Progenitor cell of endocrine pancreas (in vitro differentiated cells): Measurements from ENCODE around the gene SLC6A4. TPM values are rescaled to one million over a fixed set of nuclear protein-coding genes. Genes with fewer than 3 reads are reported as not detected.
"Not testable (repeated sequence)": the region's sequence is repeated elsewhere in the genome, so short reads cannot be mapped to it uniquely, and the experiment has no call there.

Experiments
- DNase-seq: peaks from one replicate; pipeline ENCODE4 v3.0.0; 2021; ENCODE audit warnings: low spot score; ENCODE audit not compliant: unreplicated experiment
- H3K27ac Mint-ChIP-seq: 2 replicates; pipeline ENCODE4 v1.8.0; 2021; ENCODE audit warnings: mild to moderate bottlenecking, moderate library complexity, mixed read lengths
- H3K27me3 Mint-ChIP-seq: 2 replicates; pipeline ENCODE4 v1.8.0; 2021; ENCODE audit warnings: mixed read lengths
- H3K36me3 Mint-ChIP-seq: 2 replicates; pipeline ENCODE4 v1.8.0; 2022; ENCODE audit warnings: mixed read lengths; ENCODE audit not compliant: insufficient read depth
- H3K4me1 Mint-ChIP-seq: 2 replicates; pipeline ENCODE4 v1.8.0; 2021; ENCODE audit warnings: low read depth, mixed read lengths
- H3K4me3 Mint-ChIP-seq: 2 replicates; pipeline ENCODE4 v1.8.0; 2021; ENCODE audit warnings: low read depth, mild to moderate bottlenecking, moderate library complexity, mixed read lengths
- H3K9me3 Mint-ChIP-seq: 2 replicates; pipeline ENCODE4 v1.8.0; 2021; ENCODE audit warnings: low read depth, mixed read lengths
- total RNA-seq: library from RNA; stranded (reverse); gene quantifications from 2 replicates; pipeline ENCODE4 v1.2.1, GENCODE V29; 2021
- TF ChIP-seq, protein P1 (sequence below): fragments of 200-600 bp; sonication (generic); IDR thresholded peaks from one replicate; pipeline ENCODE4 v1.5.0; 2021; ENCODE audit warnings: antibody characterized with exemption, mild to moderate bottlenecking; ENCODE audit not compliant: unreplicated experiment

Gene SLC6A4
- total RNA-seq, 1 donor from 2014 or later = 0.96 TPM

DNA sequence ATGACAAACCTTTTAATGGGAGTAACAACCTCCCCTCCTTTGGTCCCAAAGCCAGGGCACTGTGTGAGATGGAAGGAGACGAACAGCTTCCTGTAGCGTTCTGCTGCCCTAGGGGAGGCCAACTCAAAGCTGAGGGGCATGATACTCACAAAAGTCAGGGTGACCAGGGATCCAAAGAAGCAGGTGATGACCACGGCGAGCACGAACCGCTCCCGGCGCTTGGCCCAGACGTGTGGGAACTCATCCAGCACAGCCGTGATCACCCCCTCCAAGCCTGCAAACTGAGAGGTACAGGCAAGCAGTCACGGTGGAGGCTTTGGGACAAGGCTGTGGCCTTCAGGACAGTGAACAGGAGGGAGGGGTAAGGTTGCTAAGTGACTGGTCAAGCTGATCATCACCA lies 25.1 kb downstream of the SLC6A4 start:
- Mint-ChIP-seq H3K9me3 (no peaks in the 10 kb centered on the region), H3K27me3 (peaks cover 18% of the 10 kb centered on the region), H3K4me1 (no peaks in the 10 kb centered on the region), H3K36me3 (no peaks in the 10 kb centered on the region), H3K27ac (no peak overlapping the region), H3K4me3 (no peak overlapping the region)
- TF ChIP-seq, protein P1, sequence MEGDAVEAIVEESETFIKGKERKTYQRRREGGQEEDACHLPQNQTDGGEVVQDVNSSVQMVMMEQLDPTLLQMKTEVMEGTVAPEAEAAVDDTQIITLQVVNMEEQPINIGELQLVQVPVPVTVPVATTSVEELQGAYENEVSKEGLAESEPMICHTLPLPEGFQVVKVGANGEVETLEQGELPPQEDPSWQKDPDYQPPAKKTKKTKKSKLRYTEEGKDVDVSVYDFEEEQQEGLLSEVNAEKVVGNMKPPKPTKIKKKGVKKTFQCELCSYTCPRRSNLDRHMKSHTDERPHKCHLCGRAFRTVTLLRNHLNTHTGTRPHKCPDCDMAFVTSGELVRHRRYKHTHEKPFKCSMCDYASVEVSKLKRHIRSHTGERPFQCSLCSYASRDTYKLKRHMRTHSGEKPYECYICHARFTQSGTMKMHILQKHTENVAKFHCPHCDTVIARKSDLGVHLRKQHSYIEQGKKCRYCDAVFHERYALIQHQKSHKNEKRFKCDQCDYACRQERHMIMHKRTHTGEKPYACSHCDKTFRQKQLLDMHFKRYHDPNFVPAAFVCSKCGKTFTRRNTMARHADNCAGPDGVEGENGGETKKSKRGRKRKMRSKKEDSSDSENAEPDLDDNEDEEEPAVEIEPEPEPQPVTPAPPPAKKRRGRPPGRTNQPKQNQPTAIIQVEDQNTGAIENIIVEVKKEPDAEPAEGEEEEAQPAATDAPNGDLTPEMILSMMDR = no peak
- no peak for DNase-seq

DNA sequence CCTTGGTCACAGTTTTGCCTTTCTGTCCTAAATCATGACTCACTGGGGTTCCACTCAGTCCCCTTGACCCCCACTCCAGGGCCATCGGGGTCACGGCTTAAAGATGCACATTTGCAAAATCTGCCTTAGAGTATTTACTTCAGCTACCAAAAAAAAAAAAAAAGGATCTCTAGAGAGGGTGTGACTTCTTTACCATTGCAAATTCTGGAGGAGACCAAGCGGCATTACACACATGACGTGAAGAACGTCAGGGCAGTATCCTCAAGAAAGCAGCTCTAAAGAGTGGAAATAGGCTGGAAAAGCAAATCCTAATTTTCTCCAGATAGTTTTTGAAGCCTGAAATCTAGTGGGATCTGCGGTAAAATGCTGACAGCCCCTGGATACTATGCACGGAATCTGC lies 25.6 kb downstream of the SLC6A4 start:
- no peaks in the 10 kb centered on the region for H3K9me3 Mint-ChIP-seq
- no peaks in the 10 kb centered on the region for H3K4me1 Mint-ChIP-seq
- no peak overlapping the region for H3K27ac Mint-ChIP-seq
- TF ChIP-seq, protein P1 = no peak
- no peak for DNase-seq
- peaks cover 18% of the 10 kb centered on the region for H3K27me3 Mint-ChIP-seq
- no peaks in the 10 kb centered on the region for H3K36me3 Mint-ChIP-seq
- H3K4me3 Mint-ChIP-seq = no peak overlapping the region

DNA sequence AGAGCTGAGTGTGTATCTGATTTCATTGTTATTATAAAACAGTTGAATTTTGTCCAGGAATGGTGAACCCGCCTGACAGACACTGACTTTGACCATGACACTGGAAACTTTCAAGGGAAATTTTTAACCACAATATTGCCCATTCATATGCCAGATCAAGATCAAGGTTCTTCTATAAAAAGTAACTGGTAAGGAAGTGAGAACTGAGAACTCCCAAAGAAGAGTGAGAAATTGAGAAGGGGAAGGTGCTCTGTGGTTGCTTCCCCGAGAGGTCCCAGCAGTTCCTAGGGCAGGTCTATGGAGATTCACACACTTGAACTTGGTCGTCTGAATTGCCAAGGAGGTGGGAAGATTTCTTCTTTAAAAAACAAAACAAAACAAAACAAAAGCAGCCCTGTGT lies 27.3 kb downstream of the SLC6A4 start:
- Mint-ChIP-seq H3K36me3 (no peaks in the 10 kb centered on the region), H3K4me1 (no peaks in the 10 kb centered on the region), H3K27me3 (peaks cover 18% of the 10 kb centered on the region), H3K4me3 (no peak overlapping the region), H3K27ac (no peak overlapping the region), H3K9me3 (no peaks in the 10 kb centered on the region)
- no peak for DNase-seq
- TF ChIP-seq, protein P1 = no peak

DNA sequence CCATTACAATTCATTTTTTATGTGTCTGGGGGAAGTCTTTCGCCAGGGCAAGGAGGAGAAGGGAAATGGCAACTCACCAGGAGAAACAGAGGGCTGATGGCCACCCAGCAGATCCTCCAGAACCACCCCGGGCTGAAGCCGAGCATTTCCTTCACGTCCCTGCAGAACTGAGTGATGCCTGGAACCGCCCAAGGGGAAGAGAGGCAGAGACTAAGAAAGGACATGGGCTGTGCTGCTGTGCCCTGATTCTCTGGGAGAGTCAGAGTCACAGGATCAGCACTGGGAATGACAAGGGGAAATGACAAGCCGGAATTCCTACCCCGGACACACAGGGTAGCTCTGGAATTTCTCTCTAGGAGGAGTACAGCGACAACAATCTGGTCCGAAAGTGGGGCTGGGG lies 27.8 kb downstream of the SLC6A4 start:
- Mint-ChIP-seq H3K27ac (peak overlapping the region; percentile 43), H3K27me3 (peaks cover 18% of the 10 kb centered on the region), H3K36me3 (no peaks in the 10 kb centered on the region), H3K9me3 (no peaks in the 10 kb centered on the region), H3K4me1 (no peaks in the 10 kb centered on the region), H3K4me3 (no peak overlapping the region)
- TF ChIP-seq, protein P1 = no peak
- no peak for DNase-seq

DNA sequence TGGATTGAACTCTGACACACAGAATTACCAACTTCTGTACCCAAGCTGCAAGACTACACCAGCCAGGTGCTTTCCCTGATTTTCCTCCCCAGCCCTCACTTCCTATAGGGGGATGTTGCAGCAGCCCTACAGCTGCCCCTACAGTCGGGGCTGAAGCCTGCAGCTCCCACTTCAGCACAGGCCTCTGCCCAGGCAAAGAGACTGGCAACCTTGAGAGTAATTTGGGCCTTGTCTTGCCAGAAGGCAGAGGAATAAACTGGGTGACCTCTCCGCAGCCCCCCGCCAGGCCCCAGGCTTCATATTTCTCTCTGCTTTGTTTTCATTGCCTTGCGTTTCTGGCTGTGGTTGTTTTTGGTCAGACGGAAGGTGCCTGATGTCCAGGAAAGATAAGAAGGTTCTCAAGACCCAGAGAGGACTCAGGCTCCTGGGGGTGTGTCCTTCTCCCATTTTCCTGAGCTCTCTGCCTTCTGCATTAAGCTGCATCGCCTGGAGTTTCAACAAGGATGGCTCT lies 32.0 kb downstream of the SLC6A4 start:
- H3K27ac Mint-ChIP-seq = no peak overlapping the region

DNA sequence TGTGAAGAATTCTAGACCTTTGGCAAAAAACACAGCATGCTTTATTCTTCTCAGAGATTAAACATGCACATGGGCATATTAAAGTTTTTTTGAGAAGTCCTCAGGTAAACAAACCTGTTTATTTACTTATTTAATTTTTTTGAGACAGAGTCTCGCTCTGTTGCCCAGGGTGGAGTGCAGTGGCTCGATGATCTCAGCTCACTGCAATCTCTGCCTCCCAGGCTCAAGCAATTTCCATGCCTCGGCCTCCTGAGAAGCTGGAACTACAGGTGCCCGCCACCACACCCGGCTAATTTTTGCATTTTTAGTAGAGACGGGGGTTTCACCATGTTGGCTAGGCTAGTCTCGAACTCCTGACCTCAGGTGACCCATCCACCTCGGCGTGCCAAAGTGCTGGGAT lies 34.8 kb downstream of the SLC6A4 start:
- not testable (repeated sequence) for H3K4me3 Mint-ChIP-seq, H3K4me1 Mint-ChIP-seq, H3K27ac Mint-ChIP-seq, DNase-seq, H3K36me3 Mint-ChIP-seq, H3K27me3 Mint-ChIP-seq, H3K9me3 Mint-ChIP-seq

More for the DNA sequence above, 32.0 kb downstream of the SLC6A4 start:
- no peaks in the 10 kb centered on the region for H3K4me1 Mint-ChIP-seq
- TF ChIP-seq, protein P1 = no peak
- H3K36me3 Mint-ChIP-seq = no peaks in the 10 kb centered on the region
- H3K27me3 Mint-ChIP-seq = peaks cover 12% of the 10 kb centered on the region
- no peak for DNase-seq
- no peak overlapping the region for H3K4me3 Mint-ChIP-seq
- H3K9me3 Mint-ChIP-seq = no peaks in the 10 kb centered on the region
